ENCODE results near the gene NRSN2.

DNA sequence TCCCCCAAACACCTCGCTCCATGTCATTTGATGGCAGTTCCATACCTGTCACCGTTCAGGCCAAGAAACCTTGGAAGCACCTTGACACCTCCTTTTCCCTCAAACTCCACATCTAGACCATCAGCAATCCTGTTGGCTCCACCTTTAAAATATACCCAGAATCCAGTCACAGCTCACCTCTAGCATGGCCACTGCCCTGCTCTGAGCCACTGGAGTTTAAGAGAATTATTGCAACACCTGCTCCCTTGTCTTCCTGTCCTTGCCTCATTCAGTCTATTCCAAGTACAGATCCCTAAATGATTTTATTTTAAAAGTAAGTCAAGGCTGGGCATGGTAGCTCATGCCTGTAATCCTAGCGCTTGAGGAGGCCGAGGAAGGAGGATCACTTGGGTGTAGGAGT is 22.0 kb downstream of the NRSN2 start:
- TF ChIP-seq, protein P1, sequence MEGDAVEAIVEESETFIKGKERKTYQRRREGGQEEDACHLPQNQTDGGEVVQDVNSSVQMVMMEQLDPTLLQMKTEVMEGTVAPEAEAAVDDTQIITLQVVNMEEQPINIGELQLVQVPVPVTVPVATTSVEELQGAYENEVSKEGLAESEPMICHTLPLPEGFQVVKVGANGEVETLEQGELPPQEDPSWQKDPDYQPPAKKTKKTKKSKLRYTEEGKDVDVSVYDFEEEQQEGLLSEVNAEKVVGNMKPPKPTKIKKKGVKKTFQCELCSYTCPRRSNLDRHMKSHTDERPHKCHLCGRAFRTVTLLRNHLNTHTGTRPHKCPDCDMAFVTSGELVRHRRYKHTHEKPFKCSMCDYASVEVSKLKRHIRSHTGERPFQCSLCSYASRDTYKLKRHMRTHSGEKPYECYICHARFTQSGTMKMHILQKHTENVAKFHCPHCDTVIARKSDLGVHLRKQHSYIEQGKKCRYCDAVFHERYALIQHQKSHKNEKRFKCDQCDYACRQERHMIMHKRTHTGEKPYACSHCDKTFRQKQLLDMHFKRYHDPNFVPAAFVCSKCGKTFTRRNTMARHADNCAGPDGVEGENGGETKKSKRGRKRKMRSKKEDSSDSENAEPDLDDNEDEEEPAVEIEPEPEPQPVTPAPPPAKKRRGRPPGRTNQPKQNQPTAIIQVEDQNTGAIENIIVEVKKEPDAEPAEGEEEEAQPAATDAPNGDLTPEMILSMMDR (IDR thresholded peaks at IDR 0.05) = no peak
- no peak for TF ChIP-seq EZH2 (IDR thresholded peaks at IDR 0.05; ENCODE audit: borderline replicate concordance, insufficient read depth, low read depth, low read length, poor library complexity, severe bottlenecking)
